ENCODE data around the gene BTN2A1. TPM values are rescaled to one million over a fixed set of nuclear protein-coding genes. Genes with fewer than 3 reads are reported as not detected.

Gene BTN2A1
- total and polyA plus RNA-seq, 9 of the 15 experiments (the other 6 are each of a cell fraction or from before 2014, with no cell fraction given): 6.7 to 22.1 (median 16.4) TPM

DNA sequence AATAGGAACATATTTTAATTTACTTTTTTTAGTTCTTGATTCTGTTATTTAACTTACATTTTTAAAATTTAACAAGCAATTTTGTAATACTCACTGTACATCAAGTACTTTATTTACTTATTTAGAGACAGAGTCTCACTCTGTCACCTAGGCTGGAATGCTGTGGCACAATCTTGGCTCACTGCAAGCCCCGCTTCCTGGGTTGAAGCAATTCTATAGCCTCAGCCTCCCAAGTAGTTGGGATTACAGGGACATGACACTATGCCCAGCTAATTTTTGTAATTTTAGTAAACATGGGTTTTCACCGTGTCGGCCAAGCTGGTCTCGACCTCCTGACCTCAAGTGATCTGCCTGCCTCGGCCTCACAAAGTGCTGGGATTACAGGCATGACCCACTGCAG, 10.5 kb upstream of the BTN2A1 start (continued):
- TF ChIP-seq ATF3 (IDR thresholded peaks at IDR 0.05) (no peak), ATF3 (CRISPR knock-in tag; conservative IDR thresholded peaks at IDR 0.05) (no peak), ZNF778 (CRISPR knock-in tag; IDR thresholded peaks at IDR 0.05) (no peak), ELF1 (tag; IDR thresholded peaks at IDR 0.05) (no peak), XRCC3 (IDR thresholded peaks at IDR 0.05) (no peak), BHLHE40 (IDR thresholded peaks at IDR 0.05; ENCODE audit: low read length) (no peak), FIP1L1 (IDR thresholded peaks at IDR 0.05; ENCODE audit: low read depth, low read length, poor library complexity, severe bottlenecking) (no peak)
- TF ChIP-seq, protein P1, sequence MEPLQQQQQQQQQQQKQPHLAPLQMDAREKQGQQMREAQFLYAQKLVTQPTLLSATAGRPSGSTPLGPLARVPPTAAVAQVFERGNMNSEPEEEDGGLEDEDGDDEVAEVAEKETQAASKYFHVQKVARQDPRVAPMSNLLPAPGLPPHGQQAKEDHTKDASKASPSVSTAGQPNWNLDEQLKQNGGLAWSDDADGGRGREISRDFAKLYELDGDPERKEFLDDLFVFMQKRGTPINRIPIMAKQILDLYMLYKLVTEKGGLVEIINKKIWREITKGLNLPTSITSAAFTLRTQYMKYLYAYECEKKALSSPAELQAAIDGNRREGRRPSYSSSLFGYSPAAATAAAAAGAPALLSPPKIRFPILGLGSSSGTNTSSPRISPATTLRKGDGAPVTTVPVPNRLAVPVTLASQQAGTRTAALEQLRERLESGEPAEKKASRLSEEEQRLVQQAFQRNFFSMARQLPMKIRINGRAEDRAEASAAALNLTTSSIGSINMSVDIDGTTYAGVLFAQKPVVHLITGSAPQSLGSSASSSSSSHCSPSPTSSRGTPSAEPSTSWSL (CRISPR knock-in tag; IDR thresholded peaks at IDR 0.05; ENCODE audit: borderline replicate concordance): no peak

- no peak overlapping the region for H3K27ac ChIP-seq (ENCODE audit: extremely low read depth, low read depth, low read length)
- no peaks in the 10 kb centered on the region for H3K9me1 ChIP-seq (ENCODE audit: control insufficient read depth, insufficient read depth, low read length)
- DNase-seq (ENCODE audit: extremely low read depth in 1 of 4, low spot score in 3 of 4) (no peak), FAIRE-seq (no peak), ATAC-seq (no peak; the same call in 2 of the 3 replicates)
- H3K4me1 ChIP-seq (replicated peaks in 1 of 2; ENCODE audit: control insufficient read depth in 2 of 2, insufficient read depth in 2 of 2, low read length in 2 of 2): peaks cover 0 to 5% of the 10 kb centered on the region in 2 experiments; a peak in 2 of 5 replicates
- intact Hi-C loops (cut with micrococcal nuclease): no loop called here
- H2AFZ ChIP-seq (ENCODE audit: low read depth, low read length): no peak overlapping the region
- H3K79me2 ChIP-seq (ENCODE audit: control insufficient read depth, insufficient read depth, low read length): no peaks in the 10 kb centered on the region
- no peak overlapping the region; a peak in 1 of 4 replicates for H3K9ac ChIP-seq (ENCODE audit: insufficient read depth in 1 of 2, low read depth in 2 of 2, low read length in 2 of 2)
- H3K27me3 ChIP-seq (ENCODE audit: control insufficient read depth in 2 of 2, insufficient read depth in 2 of 2, low read length in 2 of 2): no peaks in the 10 kb centered on the region
- no peak overlapping the region for H3K4me3 ChIP-seq
- no TSS peak for BruUV-seq (replicated peaks)
- H3K4me2 ChIP-seq (ENCODE audit: insufficient read depth, low read length): no peak overlapping the region
- POLR2A ChIA-PET: interaction anchor here (0.6 to 1.1 kb wide), 3 partner anchors 24 to 119 kb away, joined by 4 to 5 read pairs (median 4); no protein-coding TSS in a partner anchor
- in situ Hi-C loops (cut with MboI): no loop called here
- CTCF ChIA-PET (ENCODE audit: low intra/inter-chr PET ratio): no interaction called here
- 52% methylated on average over 3 of the region's 3 CpGs for WGBS (ENCODE audit: insufficient coverage, low coverage, missing lambda C conversion rate)
- no peaks in the 10 kb centered on the region for H3K9me3 ChIP-seq (replicated peaks; ENCODE audit: control insufficient read depth, insufficient read depth, low read depth, low read length)
- no peaks in the 10 kb centered on the region for H3K36me3 ChIP-seq (ENCODE audit: control insufficient read depth, insufficient read depth, low read length)
- no peaks in the 10 kb centered on the region for H4K20me1 ChIP-seq (replicated peaks; ENCODE audit: control insufficient read depth, insufficient read depth, low read length)
- peak; percentile 16 to 24; a peak in 3 of 4 replicates for TF ChIP-seq RAD21 (CRISPR knock-in tag; conservative IDR thresholded peaks at IDR 0.05 in 1 of 2, IDR thresholded peaks at IDR 0.05 in 1 of 2)
- no peak for TF ChIP-seq SMARCB1 (IDR thresholded peaks at IDR 0.05; ENCODE audit: insufficient read length, low read depth)
- TF ChIP-seq, protein P2, sequence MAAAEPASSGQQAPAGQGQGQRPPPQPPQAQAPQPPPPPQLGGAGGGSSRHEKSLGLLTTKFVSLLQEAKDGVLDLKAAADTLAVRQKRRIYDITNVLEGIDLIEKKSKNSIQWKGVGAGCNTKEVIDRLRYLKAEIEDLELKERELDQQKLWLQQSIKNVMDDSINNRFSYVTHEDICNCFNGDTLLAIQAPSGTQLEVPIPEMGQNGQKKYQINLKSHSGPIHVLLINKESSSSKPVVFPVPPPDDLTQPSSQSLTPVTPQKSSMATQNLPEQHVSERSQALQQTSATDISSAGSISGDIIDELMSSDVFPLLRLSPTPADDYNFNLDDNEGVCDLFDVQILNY (CRISPR knock-in tag; IDR thresholded peaks at IDR 0.05): no peak
- no peak for TF ChIP-seq ELF2 (CRISPR knock-in tag; IDR thresholded peaks at IDR 0.05)
- TF ChIP-seq, protein P3, sequence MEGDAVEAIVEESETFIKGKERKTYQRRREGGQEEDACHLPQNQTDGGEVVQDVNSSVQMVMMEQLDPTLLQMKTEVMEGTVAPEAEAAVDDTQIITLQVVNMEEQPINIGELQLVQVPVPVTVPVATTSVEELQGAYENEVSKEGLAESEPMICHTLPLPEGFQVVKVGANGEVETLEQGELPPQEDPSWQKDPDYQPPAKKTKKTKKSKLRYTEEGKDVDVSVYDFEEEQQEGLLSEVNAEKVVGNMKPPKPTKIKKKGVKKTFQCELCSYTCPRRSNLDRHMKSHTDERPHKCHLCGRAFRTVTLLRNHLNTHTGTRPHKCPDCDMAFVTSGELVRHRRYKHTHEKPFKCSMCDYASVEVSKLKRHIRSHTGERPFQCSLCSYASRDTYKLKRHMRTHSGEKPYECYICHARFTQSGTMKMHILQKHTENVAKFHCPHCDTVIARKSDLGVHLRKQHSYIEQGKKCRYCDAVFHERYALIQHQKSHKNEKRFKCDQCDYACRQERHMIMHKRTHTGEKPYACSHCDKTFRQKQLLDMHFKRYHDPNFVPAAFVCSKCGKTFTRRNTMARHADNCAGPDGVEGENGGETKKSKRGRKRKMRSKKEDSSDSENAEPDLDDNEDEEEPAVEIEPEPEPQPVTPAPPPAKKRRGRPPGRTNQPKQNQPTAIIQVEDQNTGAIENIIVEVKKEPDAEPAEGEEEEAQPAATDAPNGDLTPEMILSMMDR (IDR thresholded peaks at IDR 0.05 in 2 of 3, conservative IDR thresholded peaks at IDR 0.05 in 1 of 3; ENCODE audit: insufficient read depth in 2 of 3, low read depth in 1 of 3, low read length in 3 of 3): peak in 1 of 3 experiments; percentile 27; a peak in 1 of 6 replicates
- TF ChIP-seq PKNOX1 (IDR thresholded peaks at IDR 0.05): peak; percentile 43; the same call in 1 of the 2 replicates
- TF ChIP-seq MEIS2 (IDR thresholded peaks at IDR 0.05; ENCODE audit: partially characterized antibody): peak; percentile 24
These were observed 7.5 kb upstream of the BTN2A1 start for GRCh38 chr6:26450240-26450639.
